ENCODE measurements around the gene GRAMD2B. TPM values are rescaled to one million over a fixed set of nuclear protein-coding genes. Genes with fewer than 3 reads are reported as not detected.

Gene GRAMD2B
- total RNA-seq, 1 experiment from 2014 or later, result 6.7 TPM

GRCh38 chr5:126414874-126415502 is 8.2 kb upstream of the GRAMD2B start:
- Histone ChIP-seq H3K14ac (ENCODE audit: insufficient read depth, low read length) (no peak overlapping the region), H3K27ac (ENCODE audit: insufficient read length, low read depth, low read length) (no peak overlapping the region), H2BK12ac (ENCODE audit: insufficient read length, low read depth, low read length) (no peak overlapping the region), H3K79me1 (ENCODE audit: insufficient read depth, low read depth, low read length, poor library complexity, severe bottlenecking) (no peaks in the 10 kb centered on the region), H3K56ac (ENCODE audit: insufficient read length, low read depth, low read length) (no peak overlapping the region), H3K23me2 (ENCODE audit: insufficient read length, low read depth, low read length, poor library complexity, severe bottlenecking) (no peaks in the 10 kb centered on the region), H2AK5ac (ENCODE audit: insufficient read length, low read length) (no peak overlapping the region), H2BK15ac (ENCODE audit: low read depth, low read length) (no peak overlapping the region), H4K91ac (ENCODE audit: insufficient read length, low read depth, low read length) (no peak overlapping the region), H3K18ac (ENCODE audit: insufficient read length, low read depth, low read length) (no peak overlapping the region), H3K23ac (ENCODE audit: insufficient read length, low read depth, low read length) (no peak overlapping the region), H3K4ac (ENCODE audit: low read depth, low read length) (no peak overlapping the region), H3T11ph (ENCODE audit: low read length) (no peak overlapping the region), H3K4me1 (ENCODE audit: insufficient read depth, low read length) (no peaks in the 10 kb centered on the region), H3K4me2 (ENCODE audit: insufficient read depth, insufficient read length, low read length) (no peak overlapping the region), H2BK20ac (ENCODE audit: low read depth, low read length, poor library complexity, severe bottlenecking) (no peak overlapping the region), H3K27me3 (ENCODE audit: insufficient read depth, low read length) (no peaks in the 10 kb centered on the region), H3K79me2 (ENCODE audit: insufficient read depth, low read length) (no peaks in the 10 kb centered on the region), H2AFZ (ENCODE audit: low read length) (no peak overlapping the region), H4K5ac (ENCODE audit: insufficient read length, low read depth, low read length) (no peak overlapping the region), H4K8ac (replicated peaks; ENCODE audit: insufficient read length, low read depth, low read length) (no peak overlapping the region), H4K20me1 (ENCODE audit: control insufficient read depth, insufficient read depth, insufficient read length) (no peaks in the 10 kb centered on the region), H3K9me3 (ENCODE audit: control insufficient read depth, low read depth, low read length) (no peaks in the 10 kb centered on the region), H2BK120ac (ENCODE audit: low read depth, low read length, poor library complexity, severe bottlenecking) (no peak overlapping the region), H2BK5ac (ENCODE audit: insufficient read length, low read length) (no peak overlapping the region), H3K9ac (ENCODE audit: extremely low read depth, insufficient read length, low read length) (no peak overlapping the region)
- TF ChIP-seq CTCF (conservative IDR thresholded peaks at IDR 0.05), result no peak
- WGBS (ENCODE audit: extremely low coverage, insufficient read length, low lambda C conversion rate), result no CpG with 5 or more reads among the region's 1 CpG
- Mint-ChIP-seq H3K9me3 (peaks cover 2 to 9% of the 10 kb centered on the region in 2 experiments; a peak in 2 of 5 replicates), H3K4me1 (no peaks in the 10 kb centered on the region), H3K27ac (no peak overlapping the region), H3K36me3 (ENCODE audit: insufficient read depth in 1 of 3, low read depth in 3 of 3) (no peaks in the 10 kb centered on the region; a peak in 2 of 7 replicates), H3K27me3 (ENCODE audit: low read depth) (no peaks in the 10 kb centered on the region), H3K4me3 (no peak overlapping the region)
- no peak for DNase-seq
